ENCODE data around the gene TEAD4. TPM values are rescaled to one million over a fixed set of nuclear protein-coding genes. Genes with fewer than 3 reads are reported as not detected.

The TEAD4 gene
- total RNA-seq, 1 donor from 2014 or later: 14.2 TPM

- H3K27me3 Mint-ChIP-seq: peaks cover 8% of the 10 kb centered on the region
- DNase-seq: no peak
- H3K36me3 Mint-ChIP-seq (ENCODE audit: low read depth): no peaks in the 10 kb centered on the region
- no peak overlapping the region for H3K4me3 Mint-ChIP-seq
- no peaks in the 10 kb centered on the region for H3K9me3 Mint-ChIP-seq
- intact Hi-C loops (cut with micrococcal nuclease): no loop called here
- H3K27ac Mint-ChIP-seq: no peak overlapping the region
- no peaks in the 10 kb centered on the region for H3K4me1 Mint-ChIP-seq
These were observed 126.3 kb downstream of the TEAD4 start for GRCh38 chr12:3085341-3086139.

- no peaks in the 10 kb centered on the region for H3K4me1 Mint-ChIP-seq
- H3K4me3 Mint-ChIP-seq: no peak overlapping the region
- intact Hi-C loops (cut with micrococcal nuclease): no loop called here
- H3K27ac Mint-ChIP-seq: no peak overlapping the region
- no peaks in the 10 kb centered on the region for H3K9me3 Mint-ChIP-seq
- H3K36me3 Mint-ChIP-seq (ENCODE audit: low read depth): no peaks in the 10 kb centered on the region
- H3K27me3 Mint-ChIP-seq: peaks cover 6% of the 10 kb centered on the region
- no peak for DNase-seq
These were observed 127.0 kb downstream of the TEAD4 start for GRCh38 chr12:3086211-3086610.

- Mint-ChIP-seq H3K9me3 (no peaks in the 10 kb centered on the region), H3K27ac (no peak overlapping the region), H3K4me3 (no peak overlapping the region), H3K27me3 (peaks cover 3% of the 10 kb centered on the region), H3K4me1 (no peaks in the 10 kb centered on the region), H3K36me3 (ENCODE audit: low read depth) (no peaks in the 10 kb centered on the region)
- no peak for DNase-seq
- intact Hi-C loops (cut with micrococcal nuclease): no loop called here
These were observed 127.6 kb downstream of the TEAD4 start for GRCh38 chr12:3086729-3087323.

- intact Hi-C loops (cut with micrococcal nuclease): no loop called here
- H3K27me3 Mint-ChIP-seq: no peaks in the 10 kb centered on the region
- no peak overlapping the region for H3K4me3 Mint-ChIP-seq
- no peaks in the 10 kb centered on the region for H3K9me3 Mint-ChIP-seq
- H3K27ac Mint-ChIP-seq: no peak overlapping the region
- H3K36me3 Mint-ChIP-seq (ENCODE audit: low read depth): no peaks in the 10 kb centered on the region
- DNase-seq: no peak
- H3K4me1 Mint-ChIP-seq: no peaks in the 10 kb centered on the region
These were observed 128.8 kb downstream of the TEAD4 start for GRCh38 chr12:3087758-3088650.

GRCh38 chr12:3089588-3089987 lies 130.4 kb downstream of the TEAD4 start:
- no peak overlapping the region for H3K4me3 Mint-ChIP-seq
- H3K36me3 Mint-ChIP-seq (ENCODE audit: low read depth): no peaks in the 10 kb centered on the region
- H3K27ac Mint-ChIP-seq: no peak overlapping the region
- no peaks in the 10 kb centered on the region for H3K27me3 Mint-ChIP-seq
- intact Hi-C loops (cut with micrococcal nuclease): no loop called here
- H3K4me1 Mint-ChIP-seq: no peaks in the 10 kb centered on the region
- no peaks in the 10 kb centered on the region for H3K9me3 Mint-ChIP-seq
- no peak for DNase-seq

Other genes starting within 250 kb of the TEAD4 start
- gene FKBP4, start 164.4 kb upstream of the TEAD4 start, total RNA-seq: 300 and 311 TPM in 2 replicates
- gene ITFG2, start 146.7 kb upstream of the TEAD4 start, total RNA-seq: 36.5 and 43.8 TPM in 2 replicates
- not detected in 2 replicates for gene NRIP2, start 124.4 kb upstream of the TEAD4 start, total RNA-seq
- gene TEX52, start 102.4 kb upstream of the TEAD4 start, total RNA-seq: 0.17 TPM in 1 of 2 replicates, not detected in the other
- gene FOXM1, start 82.2 kb upstream of the TEAD4 start, total RNA-seq: 73.7 and 74.0 TPM in 2 replicates
- 47.2 and 48.1 TPM in 2 replicates for gene RHNO1, start 82.2 kb upstream of the TEAD4 start, total RNA-seq
- 7.6 and 7.8 TPM in 2 replicates for gene TULP3, start 68.5 kb upstream of the TEAD4 start, total RNA-seq
- 0.09 and 1.0 TPM in 2 replicates for gene TSPAN9, start 118.0 kb downstream of the TEAD4 start, total RNA-seq